Body of pancreas (tissue), 4 donors: ENCODE data around the gene WIPF3. TPM values are rescaled to one million over a fixed set of nuclear protein-coding genes. Genes with fewer than 3 reads are reported as not detected.
"Not testable (repeated sequence)": the region's sequence is repeated elsewhere in the genome, so short reads cannot be mapped to it uniquely, and the experiment has no call there.

ENCODE experiments used
- ATAC-seq: fragments of 150-250 bp; one replicate; pipeline ENCODE4 v1.9.1; 2016
- DNase-seq, 4 donors: peaks; one replicate each; pipeline ENCODE4 v3.0.0-alpha.2; 2019
- H3K27ac ChIP-seq, 4 donors: fragments of 200-600 bp; sonication (generic); 1 replicate in 3 of 4; 2 replicates in 1 of 4; pipeline versions ENCODE4 v1.5.1 to v1.6.1; 2016 to 2019; ENCODE audit warnings: mild to moderate bottlenecking in 1 of 4, mixed read lengths in 1 of 4, moderate library complexity in 1 of 4
- H3K27me3 ChIP-seq, 2 donors: fragments of 200-600 bp; sonication (generic); one replicate each; pipeline ENCODE4 v1.6.0; 2016; ENCODE audit warnings: mild to moderate bottlenecking in 1 of 2
- H3K36me3 ChIP-seq, 2 donors: fragments of 200-600 bp; sonication (generic); replicated peaks in 1 of 2; 2 replicates each; pipeline ENCODE4 v1.5.1; 2016; ENCODE audit warnings: low read depth in 2 of 2; ENCODE audit not compliant: insufficient read depth in 1 of 2
- H3K4me1 ChIP-seq: fragments of 200-600 bp; sonication (generic); one replicate; pipeline ENCODE4 v1.6.0; 2016
- H3K4me3 ChIP-seq, 2 donors: fragments of 200-600 bp; sonication (generic); 1 replicate in 1 of 2; 2 replicates in 1 of 2; pipeline ENCODE4 v1.5.1; 2016 to 2019
- H3K9me3 ChIP-seq, 3 donors: fragments of 200-600 bp; sonication (generic); 1 replicate in 2 of 3; 2 replicates in 1 of 3; pipeline ENCODE4 v1.5.1; 2016
- POLR2A ChIP-seq, 3 donors: fragments of 450-650 bp; IDR thresholded peaks; one replicate each; pipeline ENCODE4 v1.6.1; 2016; ENCODE audit warnings: antibody characterized with exemption in 3 of 3, mild to moderate bottlenecking in 2 of 3
- WGBS, 2 donors: methylation state at CpG; one replicate each; pipeline ENCODE4 v1.1.5; 2017; 5-methylcytosine and 5-hydroxymethylcytosine counted together
- intact Hi-C: fragments of 100-400 bp; cut with DNase I; formaldehyde crosslinking; loops from one replicate; pipeline ENCODE4 v1.15.1; 2023
- total RNA-seq, 2 donors: library from RNA; depleted of rRNA; stranded (reverse); fragments of >200 nt; gene quantifications; one replicate each; pipeline ENCODE4 v1.1.0, GENCODE V29; 2016
- TF ChIP-seq, protein P1 (sequence below), 7 experiments: fragments of 450-650 bp in 4 of 7; fragments of 200-600 bp in 3 of 7; sonication (generic) in 3 of 7; IDR thresholded peaks; one replicate each; pipeline ENCODE4 v1.5.1; 2016 to 2019; ENCODE audit warnings: antibody characterized with exemption in 7 of 7

Gene WIPF3
- total RNA-seq, 2 donors from 2014 or later = 0.33 to 1.0 TPM

DNA sequence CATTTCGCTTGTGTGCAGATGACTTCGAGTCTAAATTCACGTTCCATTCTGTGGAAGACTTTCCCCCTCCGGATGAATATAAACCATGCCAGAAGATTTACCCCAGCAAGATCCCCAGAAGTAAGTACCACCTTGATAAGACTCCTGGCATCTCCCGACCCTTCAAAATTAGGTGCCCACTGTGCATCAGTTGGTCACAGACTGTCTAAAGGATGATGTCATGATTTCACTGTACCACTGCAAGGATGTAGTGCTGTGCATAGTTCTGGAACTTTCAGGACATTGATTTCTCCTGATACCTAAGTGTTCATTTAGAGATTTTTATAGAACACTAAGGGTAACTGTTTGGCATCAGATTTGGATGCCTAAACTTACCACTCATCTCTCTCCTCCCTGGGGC, 83.0 kb downstream of the WIPF3 start:
- no peaks in the 10 kb centered on the region for H3K9me3 ChIP-seq
- no peaks in the 10 kb centered on the region for H3K36me3 ChIP-seq
- H3K27me3 ChIP-seq = no peaks in the 10 kb centered on the region
- TF ChIP-seq, protein P1, sequence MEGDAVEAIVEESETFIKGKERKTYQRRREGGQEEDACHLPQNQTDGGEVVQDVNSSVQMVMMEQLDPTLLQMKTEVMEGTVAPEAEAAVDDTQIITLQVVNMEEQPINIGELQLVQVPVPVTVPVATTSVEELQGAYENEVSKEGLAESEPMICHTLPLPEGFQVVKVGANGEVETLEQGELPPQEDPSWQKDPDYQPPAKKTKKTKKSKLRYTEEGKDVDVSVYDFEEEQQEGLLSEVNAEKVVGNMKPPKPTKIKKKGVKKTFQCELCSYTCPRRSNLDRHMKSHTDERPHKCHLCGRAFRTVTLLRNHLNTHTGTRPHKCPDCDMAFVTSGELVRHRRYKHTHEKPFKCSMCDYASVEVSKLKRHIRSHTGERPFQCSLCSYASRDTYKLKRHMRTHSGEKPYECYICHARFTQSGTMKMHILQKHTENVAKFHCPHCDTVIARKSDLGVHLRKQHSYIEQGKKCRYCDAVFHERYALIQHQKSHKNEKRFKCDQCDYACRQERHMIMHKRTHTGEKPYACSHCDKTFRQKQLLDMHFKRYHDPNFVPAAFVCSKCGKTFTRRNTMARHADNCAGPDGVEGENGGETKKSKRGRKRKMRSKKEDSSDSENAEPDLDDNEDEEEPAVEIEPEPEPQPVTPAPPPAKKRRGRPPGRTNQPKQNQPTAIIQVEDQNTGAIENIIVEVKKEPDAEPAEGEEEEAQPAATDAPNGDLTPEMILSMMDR (IDR thresholded peaks at IDR 0.05) = no peak
- no peak for TF ChIP-seq POLR2A (IDR thresholded peaks at IDR 0.05)
- 92 to 99% methylated on average over 5 of the region's 5 CpGs for whole genome bisulfite sequencing, 2 donors
- H3K4me3 ChIP-seq = no peak overlapping the region
- intact Hi-C loops = no loop called here
- no peak overlapping the region for H3K27ac ChIP-seq
- DNase-seq = no peak
- no peak for ATAC-seq
- no peaks in the 10 kb centered on the region for H3K4me1 ChIP-seq

DNA sequence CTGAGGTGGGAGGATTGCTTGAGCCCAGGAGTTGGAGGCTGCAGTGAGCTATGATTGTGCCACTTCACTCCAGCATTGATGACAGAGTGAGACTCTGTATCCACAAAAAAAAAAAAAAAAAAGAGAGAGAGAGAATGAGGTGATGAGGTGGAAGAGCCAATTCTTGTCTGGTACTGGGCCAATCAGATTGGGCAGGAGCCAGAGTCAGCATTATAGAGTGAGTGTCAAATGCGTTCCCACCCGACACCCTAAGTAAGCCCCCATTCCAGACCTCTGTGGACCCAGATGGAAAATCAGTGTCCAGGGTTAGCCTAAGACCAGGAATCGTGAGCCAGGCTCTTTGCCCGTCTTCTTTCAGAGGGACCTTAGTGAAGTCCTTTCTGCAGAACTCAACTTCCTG, 83.9 kb downstream of the WIPF3 start:
- no peak overlapping the region for H3K4me3 ChIP-seq
- no peak for DNase-seq
- no peaks in the 10 kb centered on the region for H3K36me3 ChIP-seq
- no peaks in the 10 kb centered on the region for H3K4me1 ChIP-seq
- intact Hi-C loops = no loop called here
- ATAC-seq = no peak
- TF ChIP-seq POLR2A (IDR thresholded peaks at IDR 0.05) = no peak
- no peaks in the 10 kb centered on the region for H3K9me3 ChIP-seq
- 87 to 91% methylated on average over 4 of the region's 4 CpGs for WGBS, 2 donors
- H3K27me3 ChIP-seq = no peaks in the 10 kb centered on the region
- H3K27ac ChIP-seq = no peak overlapping the region

DNA sequence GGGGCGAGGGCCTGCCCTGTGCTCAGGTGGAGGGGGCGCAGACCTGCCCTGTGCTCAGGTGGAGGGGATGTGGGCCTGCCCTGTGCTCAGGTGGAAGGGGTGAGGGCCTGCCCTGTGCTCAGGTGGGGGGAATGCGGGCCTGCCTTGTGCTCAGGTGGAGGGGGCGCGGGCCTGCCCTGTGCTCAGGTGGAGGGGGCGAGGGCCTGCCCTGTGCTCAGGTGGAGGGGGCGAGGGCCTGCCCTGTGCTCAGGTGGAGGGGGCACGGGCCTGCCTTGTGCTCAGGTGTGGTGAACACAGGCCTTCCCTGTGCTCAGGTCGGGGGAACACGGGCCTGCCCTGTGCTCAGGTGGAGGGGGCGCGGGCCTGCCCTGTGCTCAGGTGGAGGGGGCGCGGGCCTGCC, 84.5 kb downstream of the WIPF3 start:
- H3K27me3 ChIP-seq, DNase-seq, intact Hi-C loops, H3K9me3 ChIP-seq, H3K36me3 ChIP-seq, H3K4me3 ChIP-seq, H3K4me1 ChIP-seq, ATAC-seq, H3K27ac ChIP-seq: not testable (repeated sequence)
- WGBS, 2 donors = 75 to 83% methylated on average over 1 to 11 of the region's 14 CpGs

DNA sequence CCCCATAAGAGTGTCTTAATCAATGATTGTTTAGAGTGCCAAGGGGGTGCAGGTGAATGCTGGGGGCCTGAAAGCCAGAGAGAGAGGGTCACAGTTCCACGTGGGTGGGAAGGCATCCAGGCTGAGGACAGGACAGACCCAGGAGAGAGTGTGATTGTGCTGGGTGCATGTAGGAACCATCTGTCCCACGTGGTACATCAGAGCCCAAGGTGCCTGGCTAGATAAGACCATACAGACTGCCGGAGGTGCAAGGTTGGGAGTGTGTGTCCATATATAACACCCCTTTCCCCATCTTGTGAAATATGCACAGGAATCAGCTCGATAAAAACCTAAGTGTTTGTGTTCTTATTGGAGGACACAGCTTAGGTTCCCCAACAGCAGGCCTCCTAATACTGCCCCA, 85.5 kb downstream of the WIPF3 start:
- Histone ChIP-seq H3K27me3 (no peaks in the 10 kb centered on the region), H3K4me3 (no peak overlapping the region), H3K36me3 (no peaks in the 10 kb centered on the region), H3K27ac (no peak overlapping the region), H3K9me3 (no peaks in the 10 kb centered on the region), H3K4me1 (no peaks in the 10 kb centered on the region)
- intact Hi-C loops = no loop called here
- TF ChIP-seq POLR2A (IDR thresholded peaks at IDR 0.05) = no peak
- TF ChIP-seq, protein P1 (IDR thresholded peaks at IDR 0.05) = no peak
- DNase-seq (no peak), ATAC-seq (no peak)
- WGBS, 2 donors = 79 to 85% methylated on average over 4 of the region's 4 CpGs

DNA sequence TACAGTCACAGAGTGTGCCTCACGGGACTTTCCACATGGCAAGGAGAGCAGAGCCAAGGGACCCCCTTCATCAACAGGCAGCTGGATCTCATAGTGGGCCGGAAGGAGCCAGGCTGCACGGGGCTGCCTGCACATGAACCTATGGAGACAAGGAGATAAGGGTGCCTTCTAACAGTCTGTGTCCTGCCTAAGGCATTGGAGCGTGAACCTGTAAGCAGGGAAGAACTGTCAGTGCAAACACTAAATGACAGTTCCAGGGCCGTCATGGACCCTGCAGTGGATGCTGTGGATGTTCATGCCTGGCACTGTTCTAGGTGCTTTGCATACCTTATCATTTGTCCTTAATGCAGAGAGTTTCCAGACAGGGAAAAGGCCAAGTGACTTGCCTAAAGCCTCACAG, 85.9 kb downstream of the WIPF3 start:
- intact Hi-C loops = no loop called here
- no peaks in the 10 kb centered on the region for H3K9me3 ChIP-seq
- WGBS, 2 donors = 95 to 96% methylated on average over 5 of the region's 5 CpGs
- H3K36me3 ChIP-seq = no peaks in the 10 kb centered on the region
- TF ChIP-seq, protein P1 (IDR thresholded peaks at IDR 0.05) = no peak
- TF ChIP-seq POLR2A (IDR thresholded peaks at IDR 0.05) = no peak
- no peak for DNase-seq
- H3K27me3 ChIP-seq = no peaks in the 10 kb centered on the region
- ATAC-seq = no peak
- H3K4me1 ChIP-seq = no peaks in the 10 kb centered on the region
- no peak overlapping the region for H3K27ac ChIP-seq
- no peak overlapping the region for H3K4me3 ChIP-seq

DNA sequence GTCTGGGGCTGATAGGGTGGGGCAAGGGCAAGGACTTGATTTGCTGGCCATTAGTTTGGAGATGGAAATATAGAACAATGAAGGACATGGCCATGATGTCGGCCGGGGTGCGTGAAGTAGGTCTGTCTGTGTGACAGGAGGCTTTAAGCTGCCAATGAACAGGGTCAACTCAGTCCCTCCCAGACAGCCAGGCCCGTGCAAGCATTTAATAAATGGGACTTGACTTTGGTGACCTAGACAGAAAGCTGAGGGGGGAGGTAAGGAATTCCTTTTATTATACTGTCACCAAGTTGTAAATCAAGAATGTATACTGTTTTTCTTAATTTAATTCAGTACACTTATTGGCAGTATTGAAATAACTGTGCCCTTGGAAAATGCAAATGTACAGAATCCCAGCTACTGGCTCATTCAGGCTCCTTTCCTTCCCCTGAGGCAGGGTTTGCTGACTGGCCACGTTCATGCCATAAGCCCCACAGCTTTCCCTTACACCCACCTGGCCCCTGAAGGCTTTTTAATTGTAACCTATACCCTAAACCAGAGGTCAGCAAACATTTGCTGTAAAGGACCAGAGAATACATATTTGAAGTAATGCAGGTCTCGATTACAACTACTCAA, 87.2 kb downstream of the WIPF3 start:
- ATAC-seq = no peak

More for the DNA sequence above, 87.2 kb downstream of the WIPF3 start:
- H3K36me3 ChIP-seq = no peaks in the 10 kb centered on the region
- no peaks in the 10 kb centered on the region for H3K4me1 ChIP-seq
- DNase-seq = no peak
- H3K27ac ChIP-seq = no peak overlapping the region
- 76 to 80% methylated on average over 6 of the region's 6 CpGs for WGBS, 2 donors
- TF ChIP-seq, protein P1 (IDR thresholded peaks at IDR 0.05) = no peak
- TF ChIP-seq POLR2A (IDR thresholded peaks at IDR 0.05) = no peak
- no peaks in the 10 kb centered on the region for H3K27me3 ChIP-seq
- intact Hi-C loops = no loop called here
- H3K9me3 ChIP-seq = no peaks in the 10 kb centered on the region
- no peak overlapping the region for H3K4me3 ChIP-seq
